GM18873 (cell line): ENCODE results near the gene NUSAP1.
"Not testable (repeated sequence)": the region's sequence is repeated elsewhere in the genome, so short reads cannot be mapped to it uniquely, and the experiment has no call there.

ENCODE experiments used
- ATAC-seq: cut with Tn5 transposase; IDR thresholded peaks from one replicate; pipeline ENCODE4 v1.9.1; 2021; ENCODE audit warnings: mild to moderate bottlenecking, moderate library complexity, moderate number of reproducible peaks; ENCODE audit not compliant: unreplicated experiment, low FRiP score

The NUSAP1 gene

GRCh38 chr15:41407341-41407740, 74.7 kb downstream of the NUSAP1 start:
- ATAC-seq = no peak

- no peak for ATAC-seq
These were observed 75.6 kb downstream of the NUSAP1 start for GRCh38 chr15:41408234-41408641.

DNA sequence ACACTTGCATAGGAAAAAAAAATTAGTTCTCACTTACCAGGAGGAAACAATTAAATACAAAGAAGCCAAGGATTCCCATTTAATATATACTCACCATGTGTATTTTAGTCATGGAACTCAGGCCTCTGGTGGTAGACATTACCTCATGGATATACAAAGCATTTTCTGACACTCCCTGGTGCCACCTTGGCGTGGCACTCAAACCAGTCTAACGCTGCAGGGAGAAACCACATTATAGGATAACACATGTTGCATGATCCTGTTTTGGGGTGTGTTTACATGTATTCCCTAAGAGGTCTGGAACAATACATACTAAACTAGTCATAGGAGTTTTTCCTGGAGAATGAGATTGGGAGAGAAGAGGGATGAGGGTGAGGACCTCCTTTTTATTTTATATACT, 78.3 kb downstream of the NUSAP1 start:
- no peak for ATAC-seq

- no peak for ATAC-seq
These were observed 78.8 kb downstream of the NUSAP1 start for GRCh38 chr15:41411441-41411840.

GRCh38 chr15:41416128-41416741, 83.6 kb downstream of the NUSAP1 start:
- no peak for ATAC-seq

DNA sequence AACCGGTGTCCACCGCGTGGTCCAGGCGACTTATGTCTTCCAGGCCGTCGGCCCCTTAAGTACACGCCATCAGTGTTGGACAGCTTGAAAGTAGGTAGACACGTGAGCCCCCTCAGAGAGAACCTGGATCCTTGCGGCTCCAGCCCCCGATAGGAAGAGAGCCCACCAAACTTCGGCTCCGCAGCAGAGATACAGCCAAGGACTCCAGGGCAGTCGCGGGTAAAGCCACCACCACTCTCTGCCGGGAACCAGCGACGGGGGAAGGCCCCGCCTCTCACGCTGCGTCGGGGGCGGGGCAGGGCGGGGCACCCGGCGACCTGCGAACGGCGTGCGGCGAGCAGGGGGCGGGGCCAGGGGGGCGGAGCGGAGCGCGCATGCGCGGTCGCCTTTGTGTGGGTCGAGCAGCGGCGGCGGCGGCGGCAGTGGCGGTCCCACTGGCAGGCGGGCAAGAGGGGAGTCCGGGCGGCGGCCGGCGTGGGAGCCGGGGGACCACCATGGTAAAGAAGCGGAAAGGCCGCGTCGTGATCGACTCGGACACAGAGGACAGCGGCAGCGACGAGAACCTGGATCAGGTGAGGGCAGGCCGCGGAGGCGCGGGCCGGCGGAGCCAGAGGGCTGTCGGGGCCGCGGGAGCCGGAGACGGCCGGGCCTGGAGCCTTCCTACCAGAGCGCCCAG, 84.2 kb downstream of the NUSAP1 start, which contains the start of gene RTF1:
RTF1 (plus strand) TSS at position 354 of the 676 bp plus-strand sequence; CDS start at position 375, 21 bp downstream.
- ATAC-seq = peak; percentile 57

DNA sequence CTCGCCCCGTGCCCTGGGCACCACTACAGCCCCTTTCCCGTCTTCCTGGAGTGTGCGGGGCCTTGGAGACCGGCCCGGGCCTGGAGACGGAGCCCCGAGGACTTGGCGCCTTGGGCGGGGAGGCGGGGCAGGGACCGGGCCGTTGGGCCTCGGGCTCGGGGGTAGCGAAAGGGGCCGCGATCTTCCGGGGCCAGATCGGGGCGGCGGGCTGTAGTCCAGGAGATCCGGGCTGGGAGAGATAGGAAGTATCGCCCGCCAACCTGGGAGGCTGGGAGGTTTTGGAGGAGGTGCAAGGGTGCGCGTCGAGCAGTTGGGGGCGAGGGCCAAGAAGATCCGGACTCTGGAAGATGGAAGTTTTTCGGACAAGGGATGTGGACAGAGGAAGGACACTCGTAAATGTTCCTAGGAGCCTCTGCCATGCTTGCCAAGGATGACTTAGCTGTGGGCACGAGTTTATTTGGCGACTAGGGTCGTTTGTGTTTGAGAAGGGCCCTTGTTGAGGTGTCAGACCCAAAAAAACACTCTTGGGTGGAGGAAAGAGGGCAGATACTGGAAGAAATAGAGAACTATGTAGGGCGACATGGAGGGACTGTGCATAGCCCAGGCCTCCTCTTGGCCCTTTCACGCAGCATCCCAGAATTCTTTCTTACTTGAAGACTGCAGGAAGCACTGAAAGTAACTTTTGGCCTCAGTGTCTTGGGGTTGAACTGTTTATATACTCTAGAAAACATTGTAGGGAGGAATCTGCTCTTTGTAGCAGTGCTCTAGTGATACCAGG, 84.9 kb downstream of the NUSAP1 start:
- peak; percentile 25 for ATAC-seq

DNA sequence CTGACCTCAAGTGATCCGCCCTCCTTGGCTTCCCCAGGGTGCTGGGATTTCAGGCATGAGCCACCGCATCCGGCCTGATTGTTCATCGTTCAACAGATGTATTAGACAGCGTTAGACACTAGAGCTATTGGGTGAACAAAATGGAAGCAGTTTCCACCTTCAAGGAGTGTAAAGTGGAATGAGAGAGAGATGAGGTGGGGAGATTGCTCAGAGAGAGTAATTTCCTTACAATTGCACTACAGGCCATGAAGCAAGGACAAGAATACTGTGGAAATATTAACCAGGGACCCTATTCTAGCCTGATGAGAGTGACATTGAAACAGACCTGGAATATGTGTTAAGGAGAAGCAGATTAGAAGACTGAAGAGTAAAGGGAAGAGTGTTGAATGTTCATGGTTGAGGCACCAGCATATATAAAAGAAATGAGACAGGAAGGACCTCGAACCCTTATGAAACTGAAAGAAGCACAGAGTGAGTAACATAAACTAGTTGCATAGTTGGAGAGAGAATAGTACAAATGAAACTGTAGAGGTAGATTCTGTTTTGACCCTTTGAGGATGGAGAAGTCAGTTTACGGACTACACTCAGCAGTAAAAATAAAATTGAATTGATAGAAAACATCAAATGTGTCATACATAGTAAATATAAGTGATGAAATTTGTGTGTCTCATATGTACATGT, 91.4 kb downstream of the NUSAP1 start:
- no peak for ATAC-seq

DNA sequence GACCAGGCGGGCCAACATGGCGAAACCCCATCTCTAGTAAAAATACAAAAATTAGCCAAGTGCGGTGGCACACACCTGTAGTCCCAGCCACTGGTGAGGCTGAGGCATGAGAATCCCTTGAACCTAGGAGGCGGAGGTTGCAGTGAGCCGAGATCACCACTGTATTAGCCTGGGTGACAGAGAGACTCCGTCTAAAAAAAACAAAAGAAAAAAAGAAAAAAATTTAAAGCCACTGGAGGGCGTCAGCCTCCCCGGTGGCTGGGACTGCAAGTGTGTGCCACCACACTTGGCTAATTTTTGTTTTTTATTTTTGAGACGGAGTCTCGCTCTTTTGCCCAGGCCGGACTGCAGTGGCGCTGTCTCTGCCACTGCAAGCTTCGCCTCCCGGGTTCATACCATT, 92.1 kb downstream of the NUSAP1 start:
- ATAC-seq = no peak

DNA sequence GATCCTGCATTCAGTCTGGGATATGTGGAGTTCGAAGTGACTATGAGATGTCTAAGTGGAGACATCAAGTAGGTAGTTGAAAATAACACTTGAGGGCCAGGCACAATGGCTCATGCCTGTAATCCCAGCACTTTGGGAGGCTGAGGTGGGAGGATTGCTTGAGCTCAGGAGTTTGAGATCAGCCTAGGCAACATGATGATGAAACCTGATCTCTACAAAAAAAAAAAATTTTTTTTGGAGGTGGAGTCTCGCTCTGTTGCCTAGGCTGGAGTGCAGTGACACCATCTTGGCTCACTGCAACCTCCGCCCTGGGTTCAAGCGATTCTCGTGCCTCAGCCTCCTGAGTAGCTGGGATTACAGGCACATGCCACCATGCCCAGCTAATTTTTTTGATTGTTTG, 93.2 kb downstream of the NUSAP1 start:
- not testable (repeated sequence) for ATAC-seq

DNA sequence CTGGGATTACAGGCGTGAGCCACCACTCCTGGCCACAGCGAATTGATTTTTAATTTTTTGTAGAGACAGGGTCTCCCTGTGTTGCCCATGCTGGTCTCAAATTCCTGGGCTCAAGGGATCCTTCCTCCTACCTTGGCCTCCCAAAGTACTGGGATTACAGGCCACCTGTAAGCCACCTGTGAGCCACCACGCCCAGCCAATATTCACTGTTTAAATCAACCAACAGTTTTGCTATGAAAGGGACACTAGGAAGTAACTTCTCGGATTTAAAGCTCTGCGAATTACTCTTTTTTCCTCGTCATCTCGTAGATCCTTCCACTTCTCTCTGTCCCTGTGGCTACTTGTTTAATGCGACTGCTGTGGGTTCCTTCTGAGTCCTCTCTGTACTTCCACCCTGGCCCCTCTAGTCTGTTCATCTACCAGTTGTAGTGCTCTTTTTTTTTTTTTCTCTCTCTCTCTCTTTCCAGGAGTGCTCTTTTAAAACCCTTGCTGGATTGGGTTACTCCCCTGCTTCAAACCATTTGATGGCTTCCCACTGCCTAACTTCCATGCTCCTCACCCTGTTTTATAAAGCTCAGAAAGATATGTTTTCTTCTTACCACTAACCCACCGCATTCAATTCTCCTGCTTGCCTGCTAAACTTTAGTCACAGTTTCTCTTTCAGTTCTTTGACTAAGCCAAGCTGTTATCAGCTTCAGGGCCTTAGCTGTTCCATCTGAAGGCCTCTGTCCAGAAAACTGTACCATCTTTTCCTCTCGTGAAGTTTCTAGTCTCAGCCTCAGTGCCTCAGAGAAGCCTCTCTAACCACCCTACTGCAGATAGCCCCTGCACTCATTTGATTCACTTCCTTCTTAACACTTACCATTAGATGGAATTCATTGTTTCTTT, 96.6 kb downstream of the NUSAP1 start:
- ATAC-seq = no peak
